DND-41 (cell line): Measurements from ENCODE around the gene DLGAP1.

Source experiments
- ATAC-seq: fragments of 200-7000 bp; cut with Tn5 transposase; 3 replicates; pipeline ENCODE4 v1.9.1; 2021; ENCODE audit warnings: low read depth; ENCODE audit not compliant: insufficient read depth
- DNase-seq: peaks from one replicate; pipeline ENCODE4 v3.0.0-alpha.2; 2020
- H2AFZ ChIP-seq: 2 replicates; pipeline ENCODE4 v1.6.0; 2012; ENCODE audit warnings: low read depth, low read length
- H3K27ac ChIP-seq: 2 replicates; pipeline ENCODE4 v1.5.1; 2012; ENCODE audit warnings: low read length, inconsistent platforms
- H3K27me3 ChIP-seq: fragments of 200-600 bp; sonication (generic); 2 replicates; pipeline ENCODE4 v1.6.0; 2012; ENCODE audit warnings: low read length, mild to moderate bottlenecking, inconsistent platforms; ENCODE audit not compliant: insufficient read depth, poor library complexity
- H3K36me3 ChIP-seq: 2 replicates; pipeline ENCODE4 v1.5.1; 2012; ENCODE audit warnings: low read length, inconsistent platforms; ENCODE audit not compliant: insufficient read depth
- H3K4me1 ChIP-seq: 2 replicates; pipeline ENCODE4 v1.5.1; 2012; ENCODE audit warnings: mild to moderate bottlenecking, low read length; ENCODE audit not compliant: insufficient read depth
- H3K4me2 ChIP-seq: 2 replicates; pipeline ENCODE4 v1.6.0; 2012; ENCODE audit warnings: mild to moderate bottlenecking, moderate library complexity, low read length, inconsistent platforms; ENCODE audit not compliant: insufficient read depth
- H3K4me3 ChIP-seq, 2 experiments: fragments of 200-600 bp in 1 of 2; shearing (Covaris generic) in 1 of 2; 2 replicates each; pipeline ENCODE4 v1.5.1; 2012 to 2016; ENCODE audit warnings: inconsistent platforms in 2 of 2, low read length in 2 of 2, mild to moderate bottlenecking in 2 of 2, low read depth in 1 of 2, moderate library complexity in 1 of 2
- H3K79me2 ChIP-seq: 2 replicates; pipeline ENCODE4 v1.6.0; 2012; ENCODE audit warnings: low read length, inconsistent platforms; ENCODE audit not compliant: insufficient read depth
- H3K9ac ChIP-seq: 2 replicates; pipeline ENCODE4 v1.6.0; 2012; ENCODE audit warnings: low read depth, mild to moderate bottlenecking, inconsistent platforms, low read length, moderate library complexity
- H3K9me3 ChIP-seq: 2 replicates; pipeline ENCODE4 v1.5.1; 2012; ENCODE audit warnings: low read length, moderate library complexity, mild to moderate bottlenecking, inconsistent platforms; ENCODE audit not compliant: insufficient read depth, severe bottlenecking
- H4K20me1 ChIP-seq: 2 replicates; pipeline ENCODE4 v1.6.0; 2012; ENCODE audit warnings: low read length; ENCODE audit not compliant: insufficient read depth
- EZH2 ChIP-seq: IDR thresholded peaks from 3 replicates; pipeline ENCODE4 v1.6.1; 2012; ENCODE audit warnings: borderline replicate concordance, low read depth, mild to moderate bottlenecking, moderate library complexity, low read length, inconsistent platforms; ENCODE audit not compliant: severe bottlenecking
- TF ChIP-seq, protein P1 (sequence below): IDR thresholded peaks from 2 replicates; pipeline ENCODE4 v1.5.1; 2012; ENCODE audit warnings: borderline replicate concordance, low read length, moderate library complexity, mild to moderate bottlenecking; ENCODE audit not compliant: poor library complexity, severe bottlenecking; ENCODE audit errors: extremely low read depth

DLGAP1 gene

GRCh38 chr18:3930126-3931012 is 524.7 kb downstream of the DLGAP1 start:
- H3K4me3 ChIP-seq: no peak overlapping the region
- no peak overlapping the region for H3K4me2 ChIP-seq
- TF ChIP-seq EZH2: no peak
- TF ChIP-seq, protein P1, sequence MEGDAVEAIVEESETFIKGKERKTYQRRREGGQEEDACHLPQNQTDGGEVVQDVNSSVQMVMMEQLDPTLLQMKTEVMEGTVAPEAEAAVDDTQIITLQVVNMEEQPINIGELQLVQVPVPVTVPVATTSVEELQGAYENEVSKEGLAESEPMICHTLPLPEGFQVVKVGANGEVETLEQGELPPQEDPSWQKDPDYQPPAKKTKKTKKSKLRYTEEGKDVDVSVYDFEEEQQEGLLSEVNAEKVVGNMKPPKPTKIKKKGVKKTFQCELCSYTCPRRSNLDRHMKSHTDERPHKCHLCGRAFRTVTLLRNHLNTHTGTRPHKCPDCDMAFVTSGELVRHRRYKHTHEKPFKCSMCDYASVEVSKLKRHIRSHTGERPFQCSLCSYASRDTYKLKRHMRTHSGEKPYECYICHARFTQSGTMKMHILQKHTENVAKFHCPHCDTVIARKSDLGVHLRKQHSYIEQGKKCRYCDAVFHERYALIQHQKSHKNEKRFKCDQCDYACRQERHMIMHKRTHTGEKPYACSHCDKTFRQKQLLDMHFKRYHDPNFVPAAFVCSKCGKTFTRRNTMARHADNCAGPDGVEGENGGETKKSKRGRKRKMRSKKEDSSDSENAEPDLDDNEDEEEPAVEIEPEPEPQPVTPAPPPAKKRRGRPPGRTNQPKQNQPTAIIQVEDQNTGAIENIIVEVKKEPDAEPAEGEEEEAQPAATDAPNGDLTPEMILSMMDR: no peak
- no peak for DNase-seq
- H3K9ac ChIP-seq: no peak overlapping the region
- H3K79me2 ChIP-seq: no peaks in the 10 kb centered on the region
- no peak overlapping the region for H2AFZ ChIP-seq
- H3K27me3 ChIP-seq: no peaks in the 10 kb centered on the region
- no peaks in the 10 kb centered on the region for H4K20me1 ChIP-seq
- H3K27ac ChIP-seq: no peak overlapping the region
- no peak for ATAC-seq
- no peaks in the 10 kb centered on the region for H3K9me3 ChIP-seq
- no peaks in the 10 kb centered on the region for H3K36me3 ChIP-seq
- H3K4me1 ChIP-seq: no peaks in the 10 kb centered on the region

DNA sequence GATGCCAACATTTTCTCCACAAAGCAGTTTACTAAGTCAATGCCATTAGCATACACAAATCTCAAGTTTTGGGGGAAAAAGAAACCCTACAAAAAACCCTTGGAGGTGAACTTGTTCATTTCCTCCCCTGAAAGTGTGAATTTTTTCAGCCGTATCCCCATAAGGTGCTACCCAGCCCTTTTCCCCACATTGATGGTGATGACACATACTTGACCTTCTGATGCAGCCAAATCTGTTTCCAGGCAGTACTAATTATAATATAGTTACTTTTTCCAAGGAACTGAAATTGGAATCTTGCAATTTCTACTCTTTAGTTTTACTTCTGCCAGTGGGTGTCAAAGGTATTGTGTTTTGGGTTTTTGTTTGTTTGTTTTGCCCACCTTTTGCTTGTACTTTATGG is 530.7 kb downstream of the DLGAP1 start:
- H3K27me3 ChIP-seq: peaks cover 4% of the 10 kb centered on the region
- no peaks in the 10 kb centered on the region for H4K20me1 ChIP-seq
- TF ChIP-seq EZH2: no peak
- TF ChIP-seq, protein P1: no peak
- ATAC-seq: no peak
- no peaks in the 10 kb centered on the region for H3K79me2 ChIP-seq
- H3K9me3 ChIP-seq: no peaks in the 10 kb centered on the region
- H3K4me3 ChIP-seq: no peak overlapping the region
- no peak for DNase-seq
- H3K4me2 ChIP-seq: no peak overlapping the region
- H3K4me1 ChIP-seq: no peaks in the 10 kb centered on the region
- no peak overlapping the region for H3K27ac ChIP-seq
- H2AFZ ChIP-seq: no peak overlapping the region
- H3K36me3 ChIP-seq: no peaks in the 10 kb centered on the region
- H3K9ac ChIP-seq: no peak overlapping the region

DNA sequence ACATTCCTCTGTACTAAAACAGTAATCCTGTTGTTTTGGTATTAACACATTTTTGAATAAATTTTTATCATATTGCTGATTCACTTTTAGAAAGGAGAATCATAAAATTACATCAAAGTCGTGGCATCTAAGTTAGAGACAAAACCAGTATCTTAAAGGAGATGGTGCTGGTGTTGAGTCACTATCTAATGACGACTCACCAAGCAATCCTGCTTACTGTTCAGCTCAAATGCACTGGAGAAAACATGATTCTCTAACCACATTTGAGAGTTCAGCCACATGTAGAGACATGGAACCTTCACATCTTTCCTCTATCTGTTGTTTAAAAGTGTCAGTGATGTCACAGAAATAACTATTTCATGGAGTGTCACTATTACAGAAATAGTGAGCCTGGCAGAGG is 531.4 kb downstream of the DLGAP1 start:
- no peaks in the 10 kb centered on the region for H3K36me3 ChIP-seq
- no peaks in the 10 kb centered on the region for H3K79me2 ChIP-seq
- no peaks in the 10 kb centered on the region for H3K4me1 ChIP-seq
- H3K9me3 ChIP-seq: no peaks in the 10 kb centered on the region
- DNase-seq: no peak
- ATAC-seq: no peak
- no peak for TF ChIP-seq EZH2
- no peak overlapping the region for H3K9ac ChIP-seq
- no peak overlapping the region for H3K4me2 ChIP-seq
- H3K27ac ChIP-seq: no peak overlapping the region
- no peak overlapping the region for H2AFZ ChIP-seq
- peaks cover 4% of the 10 kb centered on the region for H3K27me3 ChIP-seq
- H4K20me1 ChIP-seq: no peaks in the 10 kb centered on the region
- no peak overlapping the region for H3K4me3 ChIP-seq

DNA sequence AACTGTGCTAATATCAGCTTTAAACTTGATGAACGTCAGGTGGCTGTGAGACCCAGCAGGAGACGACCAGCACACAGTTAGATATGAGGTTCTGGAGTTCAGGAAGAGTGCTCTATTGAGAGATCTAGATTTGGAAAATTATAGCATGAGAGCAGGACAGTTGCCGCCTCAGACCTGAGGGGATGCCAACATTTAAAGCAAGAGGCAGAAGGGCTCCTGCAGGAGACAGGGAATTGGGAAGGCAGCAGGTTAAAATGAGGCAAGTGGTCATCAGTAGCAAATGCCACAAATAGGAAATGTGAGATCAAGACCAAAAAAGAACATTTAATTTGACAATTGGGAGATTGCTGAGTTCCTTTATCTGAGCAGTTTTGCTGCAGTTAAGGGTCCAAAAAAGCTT is 533.3 kb downstream of the DLGAP1 start:
- Histone ChIP-seq H3K4me1 (no peaks in the 10 kb centered on the region), H3K9me3 (no peaks in the 10 kb centered on the region), H3K4me2 (no peak overlapping the region), H3K9ac (no peak overlapping the region), H2AFZ (no peak overlapping the region), H3K79me2 (no peaks in the 10 kb centered on the region), H3K27ac (no peak overlapping the region), H3K27me3 (peaks cover 8% of the 10 kb centered on the region), H3K36me3 (no peaks in the 10 kb centered on the region), H4K20me1 (no peaks in the 10 kb centered on the region), H3K4me3 (no peak overlapping the region)
- DNase-seq (no peak), ATAC-seq (no peak)
- no peak for TF ChIP-seq EZH2
- TF ChIP-seq, protein P1: no peak
